Karpas-422 (cell line): ENCODE data around the gene SLC35G2. TPM values are rescaled to one million over a fixed set of nuclear protein-coding genes. Genes with fewer than 3 reads are reported as not detected.
"Not testable (repeated sequence)": the region's sequence is repeated elsewhere in the genome, so short reads cannot be mapped to it uniquely, and the experiment has no call there.

Source experiments
- DNase-seq: peaks from one replicate; pipeline ENCODE4 v3.0.0-alpha.2; 2015
- H2AFZ ChIP-seq: fragments of 200-600 bp; sonication (generic); 2 replicates; pipeline ENCODE4 v1.6.1; 2014; ENCODE audit warnings: antibody characterized with exemption, low read length, mixed read lengths
- H3K27ac ChIP-seq: fragments of 200-600 bp; sonication (generic); 2 replicates; pipeline ENCODE4 v1.5.1; 2014; ENCODE audit warnings: mild to moderate bottlenecking, low read length, moderate library complexity
- H3K27me3 ChIP-seq: fragments of 200-600 bp; sonication (generic); 2 replicates; pipeline ENCODE4 v1.6.1; 2014; ENCODE audit warnings: low read length, mixed read lengths
- H3K36me3 ChIP-seq: fragments of 200-600 bp; sonication (generic); 2 replicates; pipeline ENCODE4 v1.6.1; 2014; ENCODE audit warnings: low read length, mixed read lengths; ENCODE audit not compliant: insufficient read depth
- H3K4me1 ChIP-seq: fragments of 200-600 bp; sonication (generic); 2 replicates; pipeline ENCODE4 v1.6.1; 2014; ENCODE audit warnings: mild to moderate bottlenecking, low read length, mixed read lengths
- H3K4me2 ChIP-seq: fragments of 200-600 bp; sonication (generic); 2 replicates; pipeline ENCODE4 v1.6.1; 2014; ENCODE audit warnings: low read length, low read depth, mild to moderate bottlenecking; ENCODE audit not compliant: poor library complexity, severe bottlenecking
- H3K4me3 ChIP-seq: fragments of 200-600 bp; sonication (generic); 2 replicates; pipeline ENCODE4 v1.5.1; 2014; ENCODE audit warnings: mild to moderate bottlenecking, antibody characterized with exemption, low read length, mixed read lengths
- H3K79me2 ChIP-seq: fragments of 200-600 bp; sonication (generic); 2 replicates; pipeline ENCODE4 v1.6.1; 2014; ENCODE audit warnings: mild to moderate bottlenecking, low read length, mixed read lengths
- H3K9ac ChIP-seq: fragments of 200-600 bp; sonication (generic); 2 replicates; pipeline ENCODE4 v1.6.0; 2014; ENCODE audit warnings: low read length
- H3K9me2 ChIP-seq: fragments of 200-600 bp; sonication (generic), shearing (Covaris generic); replicated peaks from 2 replicates; pipeline ENCODE4 v1.6.0; 2014; ENCODE audit warnings: mild to moderate bottlenecking, low read length, moderate library complexity; ENCODE audit not compliant: insufficient read depth
- H3K9me3 ChIP-seq: fragments of 300-700, 200-600 bp; sonication (generic); 2 replicates; pipeline ENCODE4 v1.6.1; 2014; ENCODE audit warnings: low read length, mixed read lengths
- H4K20me1 ChIP-seq: fragments of 200-600 bp; sonication (generic); 2 replicates; pipeline ENCODE4 v1.6.1; 2014; ENCODE audit warnings: mild to moderate bottlenecking, antibody characterized with exemption, low read length, low read depth; ENCODE audit not compliant: insufficient read depth
- total RNA-seq: library from RNA; depleted of rRNA; stranded (reverse); fragments of >200 nt; shearing (Covaris generic); gene quantifications from 2 replicates; pipeline ENCODE4 v1.2.3, GENCODE V29; 2014; ENCODE audit warnings: low replicate concordance

Gene SLC35G2
- total RNA-seq, 1 experiment from 2014 or later = 11.4 TPM

GRCh38 chr3:136898954-136899353 lies 80.0 kb downstream of the SLC35G2 start:
- Histone ChIP-seq H2AFZ (no peak overlapping the region), H3K4me2 (peak overlapping the region; percentile 49), H3K27ac (peak overlapping the region; percentile 82), H3K27me3 (no peaks in the 10 kb centered on the region), H3K4me1 (peaks cover 86% of the 10 kb centered on the region), H3K36me3 (peaks cover 32% of the 10 kb centered on the region), H4K20me1 (no peaks in the 10 kb centered on the region), H3K9me2 (no peaks in the 10 kb centered on the region), H3K9ac (no peak overlapping the region), H3K79me2 (peaks cover 100% of the 10 kb centered on the region), H3K9me3 (peaks cover 4% of the 10 kb centered on the region; the same call in 1 of the 2 replicates), H3K4me3 (no peak overlapping the region)
- no peak for DNase-seq

- no peaks in the 10 kb centered on the region for H4K20me1 ChIP-seq
- H3K9ac ChIP-seq = 0 out of 2 replicates have a peak overlapping the region, but pooled peaks have one; percentile 30
- peaks cover 4% of the 10 kb centered on the region; the same call in 1 of the 2 replicates for H3K9me3 ChIP-seq
- H3K27me3 ChIP-seq = no peaks in the 10 kb centered on the region
- H3K36me3 ChIP-seq = peaks cover 32% of the 10 kb centered on the region
- H3K4me1 ChIP-seq = peaks cover 87% of the 10 kb centered on the region
- H3K79me2 ChIP-seq = peaks cover 100% of the 10 kb centered on the region
- peak overlapping the region; percentile 49 for H3K4me2 ChIP-seq
- DNase-seq = no peak
- peak overlapping the region; percentile 42; the same call in 1 of the 2 replicates for H3K4me3 ChIP-seq
- peak overlapping the region; percentile 82 for H3K27ac ChIP-seq
- no peak overlapping the region for H2AFZ ChIP-seq
- H3K9me2 ChIP-seq = no peaks in the 10 kb centered on the region
These were observed 80.8 kb downstream of the SLC35G2 start for GRCh38 chr3:136899622-136900158.

GRCh38 chr3:136900694-136901093 lies 81.8 kb downstream of the SLC35G2 start:
- Histone ChIP-seq H3K4me1 (peaks cover 95% of the 10 kb centered on the region), H3K79me2 (peaks cover 100% of the 10 kb centered on the region), H3K4me2 (peak overlapping the region; percentile 49), H3K27ac (peak overlapping the region; percentile 82), H3K4me3 (peak overlapping the region; percentile 42), H3K36me3 (peaks cover 32% of the 10 kb centered on the region), H3K9ac (0 out of 2 replicates have a peak overlapping the region, but pooled peaks have one; percentile 28)
- peak; percentile 71 for DNase-seq
- not testable (repeated sequence) for H3K9me2 ChIP-seq, H3K27me3 ChIP-seq, H4K20me1 ChIP-seq, H2AFZ ChIP-seq, H3K9me3 ChIP-seq

- Histone ChIP-seq H3K27me3 (no peaks in the 10 kb centered on the region), H3K9ac (no peak overlapping the region), H3K27ac (peak overlapping the region; percentile 82), H3K79me2 (peaks cover 100% of the 10 kb centered on the region), H3K4me2 (peak overlapping the region; percentile 49), H3K36me3 (peaks cover 28% of the 10 kb centered on the region), H2AFZ (no peak overlapping the region), H3K4me3 (no peak overlapping the region), H3K9me3 (peaks cover 4% of the 10 kb centered on the region; the same call in 1 of the 2 replicates), H3K4me1 (peaks cover 95% of the 10 kb centered on the region), H4K20me1 (peaks cover 2% of the 10 kb centered on the region; the same call in 1 of the 2 replicates), H3K9me2 (no peaks in the 10 kb centered on the region)
- no peak for DNase-seq
These were observed 82.5 kb downstream of the SLC35G2 start for GRCh38 chr3:136901391-136901790.

GRCh38 chr3:136902530-136902929 lies 83.6 kb downstream of the SLC35G2 start:
- peaks cover 95% of the 10 kb centered on the region for H3K4me1 ChIP-seq
- H3K27me3 ChIP-seq, H2AFZ ChIP-seq, H3K9me2 ChIP-seq, H4K20me1 ChIP-seq, H3K9me3 ChIP-seq: not testable (repeated sequence)
- H3K79me2 ChIP-seq = peaks cover 100% of the 10 kb centered on the region
- peak overlapping the region; percentile 49 for H3K4me2 ChIP-seq
- 0 out of 2 replicates have a peak overlapping the region, but pooled peaks have one; percentile 29 for H3K9ac ChIP-seq
- H3K36me3 ChIP-seq = peaks cover 23% of the 10 kb centered on the region
- peak overlapping the region; percentile 41 for H3K4me3 ChIP-seq
- DNase-seq = peak; percentile 61
- H3K27ac ChIP-seq = peak overlapping the region; percentile 82

- no peak overlapping the region for H3K4me2 ChIP-seq
- peak overlapping the region; percentile 12; the same call in 1 of the 2 replicates for H3K27ac ChIP-seq
- H3K79me2 ChIP-seq = peaks cover 100% of the 10 kb centered on the region
- H3K4me3 ChIP-seq = no peak overlapping the region
- peaks cover 95% of the 10 kb centered on the region for H3K4me1 ChIP-seq
- no peak for DNase-seq
- H4K20me1 ChIP-seq = peaks cover 5% of the 10 kb centered on the region; the same call in 1 of the 2 replicates
- H3K27me3 ChIP-seq = no peaks in the 10 kb centered on the region
- H2AFZ ChIP-seq = no peak overlapping the region
- H3K9ac ChIP-seq = no peak overlapping the region
- H3K9me2 ChIP-seq = no peaks in the 10 kb centered on the region
- peaks cover 4% of the 10 kb centered on the region; the same call in 1 of the 2 replicates for H3K9me3 ChIP-seq
- H3K36me3 ChIP-seq = peaks cover 23% of the 10 kb centered on the region
These were observed 85.0 kb downstream of the SLC35G2 start for GRCh38 chr3:136903899-136904298.

- Histone ChIP-seq H4K20me1 (peaks cover 5% of the 10 kb centered on the region; the same call in 1 of the 2 replicates), H3K9ac (no peak overlapping the region), H2AFZ (no peak overlapping the region), H3K9me2 (no peaks in the 10 kb centered on the region), H3K27ac (no peak overlapping the region; the same call in 1 of the 2 replicates), H3K4me2 (no peak overlapping the region), H3K9me3 (peaks cover 4% of the 10 kb centered on the region; the same call in 1 of the 2 replicates), H3K4me1 (peaks cover 95% of the 10 kb centered on the region), H3K79me2 (peaks cover 100% of the 10 kb centered on the region), H3K4me3 (no peak overlapping the region), H3K36me3 (peaks cover 19% of the 10 kb centered on the region), H3K27me3 (no peaks in the 10 kb centered on the region)
- DNase-seq = no peak
These were observed 85.8 kb downstream of the SLC35G2 start for GRCh38 chr3:136904746-136905145.
